Psoas muscle (tissue), 8 donors: ENCODE measurements around the gene INKA2. TPM values are rescaled to one million over a fixed set of nuclear protein-coding genes. Genes with fewer than 3 reads are reported as not detected.
A peak's percentile ranks its signal among the peaks of the same experiment; 100 is the strongest.

ENCODE experiments used
- ATAC-seq, 4 donors: fragments of 200-7000 bp; cut with Tn5 transposase; one replicate each; pipeline ENCODE4 v1.9.1; 2020; ENCODE audit warnings: moderate library complexity in 3 of 4, mild to moderate bottlenecking in 2 of 4
- DNase-seq, 2 donors: peaks; one replicate each; pipeline ENCODE4 v3.0.0-alpha.2; 2020
- H3K27ac ChIP-seq: fragments of 200-600 bp; one replicate; pipeline ENCODE4 v1.8.0; 2022
- H3K27me3 ChIP-seq, 3 donors: fragments of 200-600 bp in 1 of 3; one replicate each; pipeline versions ENCODE4 v1.6.1 to v1.8.0; 2013 to 2022; ENCODE audit warnings: low read length in 2 of 3, mild to moderate bottlenecking in 2 of 3, moderate library complexity in 1 of 3; ENCODE audit not compliant: insufficient read depth in 3 of 3
- H3K36me3 ChIP-seq, 2 donors: fragments of 200-600 bp in 1 of 2; one replicate each; pipeline versions ENCODE4 v1.6.1 to v1.8.0; 2013 to 2022; ENCODE audit warnings: low read depth in 1 of 2, mild to moderate bottlenecking in 1 of 2, moderate library complexity in 1 of 2; ENCODE audit not compliant: insufficient read depth in 1 of 2
- H3K4me1 ChIP-seq: fragments of 200-600 bp; one replicate; pipeline ENCODE4 v1.8.0; 2022
- H3K4me3 ChIP-seq: fragments of 200-600 bp; one replicate; pipeline ENCODE4 v1.8.0; 2022; ENCODE audit warnings: mild to moderate bottlenecking
- H3K9me3 ChIP-seq: fragments of 200-600 bp; one replicate; pipeline ENCODE4 v1.8.0; 2022
- WGBS, 3 donors: extraction: QIAGEN DNeasy Blood & Tissue Kit; methylation state at CpG; one replicate each; pipeline versions ENCODE4 v1.1.6 to v1.1.7; 2013; 5-methylcytosine and 5-hydroxymethylcytosine counted together
- intact Hi-C, 2 donors: fragments of 100-400 bp; cut with DNase I; formaldehyde crosslinking; loops; one replicate each; pipeline versions ENCODE4 v1.11.0 to v1.14.2; 2022
- polyA plus RNA-seq, 3 donors: library from polyadenylated mRNA; stranded (reverse); fragments of 200-250 nt; gene quantifications; one replicate each; pipeline ENCODE4 v1.2.3, GENCODE V29; 2013
- total RNA-seq, 4 donors: library from RNA; stranded (reverse); fragmentation: NEBNext Ultra II Directional in 2 of 4; extraction: Animal tissue kit (Norgen Biotek cat#: 25700) in 2 of 4; gene quantifications; one replicate each; pipeline versions ENCODE4 v1.2.1 to v1.2.4, GENCODE V29; 2021 to 2023
- TF ChIP-seq, protein P1 (sequence below): fragments of 200-600 bp; IDR thresholded peaks from one replicate; pipeline ENCODE4 v1.8.0; 2022; ENCODE audit warnings: antibody characterized with exemption
- donor health status: healthy with polysubstance abuse.
- donor health status: DM: no; HTN: no; CAD: no; lungs with moderate emphysema.
- donor health status: Bipolar disorder and iron deficiency.
- donor health status: healthy.
- donor health status: DM: yes; HTN: yes; CAD: no.
- donor health status: DM: no; HTN: no; CAD: no.
- donor health status: DM: no; HTN: no; CAD: no.
- donor health status: DM: yes; HTN: yes; CAD: no.

INKA2 gene
- total and polyA plus RNA-seq, 7 donors = 1.6 to 15.0 (median 7.4) TPM

- peak overlapping the region; percentile 91 for H3K27ac ChIP-seq
- WGBS, 3 donors = 0 to 2% (median 1%) methylated on average over 28 to 35 of the region's 35 CpGs
Observed at GRCh38 chr1:111756124-111756513, 16.9 kb upstream of the INKA2 start.

DNA sequence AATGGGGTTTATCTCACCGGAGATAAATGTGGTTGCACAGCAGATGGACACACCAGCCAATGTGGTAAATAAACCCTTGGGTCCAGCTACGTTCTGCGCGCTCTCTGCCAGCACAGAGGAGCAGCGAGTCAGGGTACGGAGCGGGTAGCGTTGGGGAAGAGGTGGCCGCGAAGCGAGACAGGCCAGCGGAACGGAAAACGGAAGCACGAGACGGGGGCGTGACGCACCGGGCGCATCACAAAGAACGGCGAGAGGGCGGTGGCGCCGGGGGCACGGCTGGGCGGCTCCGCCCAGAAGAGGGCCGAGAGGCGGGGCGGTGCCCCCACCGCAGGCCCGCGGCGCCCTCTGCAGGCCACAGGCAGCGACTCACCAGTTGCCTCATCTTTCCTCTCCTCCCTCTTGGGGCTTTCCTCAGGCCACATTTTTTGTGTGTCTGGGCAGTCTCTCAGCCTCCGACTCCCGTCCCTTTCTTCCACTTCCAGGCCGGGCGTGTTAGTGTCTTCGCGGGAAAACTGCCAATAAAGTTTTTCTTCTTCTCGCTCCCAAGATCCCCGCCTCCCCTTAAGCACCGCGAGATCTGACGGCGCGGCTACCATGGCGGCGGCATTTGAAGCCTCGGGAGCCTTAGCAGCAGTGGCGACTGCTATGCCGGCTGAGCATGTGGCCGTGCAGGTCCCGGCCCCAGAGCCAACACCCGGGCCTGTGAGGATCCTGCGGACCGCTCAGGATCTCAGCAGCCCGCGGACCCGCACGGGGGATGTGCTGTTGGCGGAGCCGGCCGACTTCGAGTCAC lies 16.3 kb upstream of the INKA2 start, which contains the start of gene DDX20:
TSS of gene DDX20 (plus strand) at position 571 of the 793 bp plus-strand sequence. CDS start at position 595, 24 bp downstream.
- DNase-seq = peak; percentile 94 to 97

More at GRCh38 chr1:111756124-111756513, 16.9 kb upstream of the INKA2 start:
- TF ChIP-seq, protein P1, sequence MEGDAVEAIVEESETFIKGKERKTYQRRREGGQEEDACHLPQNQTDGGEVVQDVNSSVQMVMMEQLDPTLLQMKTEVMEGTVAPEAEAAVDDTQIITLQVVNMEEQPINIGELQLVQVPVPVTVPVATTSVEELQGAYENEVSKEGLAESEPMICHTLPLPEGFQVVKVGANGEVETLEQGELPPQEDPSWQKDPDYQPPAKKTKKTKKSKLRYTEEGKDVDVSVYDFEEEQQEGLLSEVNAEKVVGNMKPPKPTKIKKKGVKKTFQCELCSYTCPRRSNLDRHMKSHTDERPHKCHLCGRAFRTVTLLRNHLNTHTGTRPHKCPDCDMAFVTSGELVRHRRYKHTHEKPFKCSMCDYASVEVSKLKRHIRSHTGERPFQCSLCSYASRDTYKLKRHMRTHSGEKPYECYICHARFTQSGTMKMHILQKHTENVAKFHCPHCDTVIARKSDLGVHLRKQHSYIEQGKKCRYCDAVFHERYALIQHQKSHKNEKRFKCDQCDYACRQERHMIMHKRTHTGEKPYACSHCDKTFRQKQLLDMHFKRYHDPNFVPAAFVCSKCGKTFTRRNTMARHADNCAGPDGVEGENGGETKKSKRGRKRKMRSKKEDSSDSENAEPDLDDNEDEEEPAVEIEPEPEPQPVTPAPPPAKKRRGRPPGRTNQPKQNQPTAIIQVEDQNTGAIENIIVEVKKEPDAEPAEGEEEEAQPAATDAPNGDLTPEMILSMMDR = no peak
- peak in 3 of 4 donors; percentile 23 to 53 (median 35) for ATAC-seq
- Histone ChIP-seq H3K9me3 (no peaks in the 10 kb centered on the region), H3K36me3 (peaks cover 6 to 33% of the 10 kb centered on the region in 2 donors), H3K4me3 (peak overlapping the region; percentile 95), H3K27me3 (no peaks in the 10 kb centered on the region), H3K4me1 (peaks cover 21% of the 10 kb centered on the region)
- DNase-seq = no peak
- intact Hi-C loops = no loop called here

GRCh38 chr1:111754984-111755330 lies 15.8 kb upstream of the INKA2 start:
- H3K4me1 ChIP-seq = peaks cover 21% of the 10 kb centered on the region
- peak overlapping the region; percentile 91 for H3K27ac ChIP-seq
- TF ChIP-seq, protein P1 = no peak
- peaks cover 4 to 21% of the 10 kb centered on the region in 2 donors for H3K36me3 ChIP-seq
- ATAC-seq (peak; percentile 8 to 31 (median 12)), DNase-seq (peak; percentile 49 to 73)
- intact Hi-C loops = loop anchor here in 1 of 2 donors (1.0 kb wide), 1 partner anchor 36 kb away; no protein-coding TSS in a partner anchor
- H3K4me3 ChIP-seq = peak overlapping the region; percentile 95
- H3K9me3 ChIP-seq = no peaks in the 10 kb centered on the region
- no peaks in the 10 kb centered on the region for H3K27me3 ChIP-seq
- WGBS, 3 donors = 0 to 2% (median 1%) methylated on average over 12 of the region's 12 CpGs

More for the DNA sequence above, 16.3 kb upstream of the INKA2 start, which contains the start of gene DDX20:
- 0% methylated on average over 64 to 67 of the region's 67 CpGs for WGBS, 3 donors
- Histone ChIP-seq H3K4me1 (peaks cover 21% of the 10 kb centered on the region), H3K27me3 (no peaks in the 10 kb centered on the region), H3K36me3 (peaks cover 6 to 27% of the 10 kb centered on the region in 2 donors), H3K9me3 (no peaks in the 10 kb centered on the region), H3K4me3 (peak within 1 kb of the TSS; percentile 95), H3K27ac (peak within 1 kb of the TSS; percentile 91)
- ATAC-seq = peak; percentile 98 to 99 (median 98)
- TF ChIP-seq, protein P1 = peak; percentile 83
- intact Hi-C loops = loop anchor here in 1 of 2 donors (1.0 kb wide), 1 partner anchor 36 kb away; no protein-coding TSS in a partner anchor

GRCh38 chr1:111751906-111752575 lies 12.8 kb upstream of the INKA2 start:
- intact Hi-C loops = no loop called here
- no peak for ATAC-seq
- H3K27me3 ChIP-seq = no peaks in the 10 kb centered on the region
- H3K4me3 ChIP-seq = no peak overlapping the region
- H3K9me3 ChIP-seq = no peaks in the 10 kb centered on the region
- H3K36me3 ChIP-seq = peaks cover 0 to 2% of the 10 kb centered on the region in 2 donors
- H3K27ac ChIP-seq = no peak overlapping the region
- 35 to 55% (median 40%) methylated on average over 2 of the region's 2 CpGs for WGBS, 3 donors
- peaks cover 20% of the 10 kb centered on the region for H3K4me1 ChIP-seq
- DNase-seq = no peak
- TF ChIP-seq, protein P1 = no peak
